Activated CD4-positive, alpha-beta memory T cell treated with anti-CD3 and anti-CD28 coated beads, Interleukin-2, amount 10 ng/mL, durations not matched to agents 7 days and 5 days (primary cell): ENCODE data around the gene CD44. TPM values are rescaled to one million over a fixed set of nuclear protein-coding genes. Genes with fewer than 3 reads are reported as not detected.

Experiments used
- CTCF ChIA-PET: fragments of 350-600 bp; sonication (Branson Sonifier 250); formaldehyde crosslinking; loops from one replicate; lab custom pipeline; 2021; ENCODE audit warnings: antibody characterized with exemption, inconsistent platforms; lab: Charles Lee
- POLR2A ChIA-PET: fragments of 350-600 bp; sonication (Branson Sonifier 250); formaldehyde crosslinking; loops from one replicate; lab custom pipeline; 2021; ENCODE audit warnings: antibody characterized with exemption; lab: Charles Lee
- DNase-seq: peaks from one replicate; pipeline ENCODE4 v3.0.0-alpha.2; 2020
- H3K27ac Mint-ChIP-seq: one replicate; pipeline ENCODE4 v1.8.0; 2021; ENCODE audit warnings: mild to moderate bottlenecking, mixed read lengths
- H3K27me3 Mint-ChIP-seq: one replicate; pipeline ENCODE4 v1.8.0; 2021; ENCODE audit warnings: mixed read lengths
- H3K36me3 Mint-ChIP-seq: one replicate; pipeline ENCODE4 v1.8.0; 2021; ENCODE audit warnings: low read depth, mixed read lengths
- H3K4me1 Mint-ChIP-seq: one replicate; pipeline ENCODE4 v1.8.0; 2021; ENCODE audit warnings: mixed read lengths
- H3K4me3 Mint-ChIP-seq: one replicate; pipeline ENCODE4 v1.8.0; 2021; ENCODE audit warnings: mild to moderate bottlenecking, mixed read lengths
- H3K9me3 Mint-ChIP-seq: one replicate; pipeline ENCODE4 v1.8.0; 2021; ENCODE audit warnings: mixed read lengths
- total RNA-seq, 2 experiments: library from RNA; stranded (reverse); gene quantifications; one replicate each; pipeline ENCODE4 v1.2.3, GENCODE V29; 2021

Gene CD44
- total RNA-seq, 2 experiments from 2014 or later, result 634 to 645 TPM

DNA sequence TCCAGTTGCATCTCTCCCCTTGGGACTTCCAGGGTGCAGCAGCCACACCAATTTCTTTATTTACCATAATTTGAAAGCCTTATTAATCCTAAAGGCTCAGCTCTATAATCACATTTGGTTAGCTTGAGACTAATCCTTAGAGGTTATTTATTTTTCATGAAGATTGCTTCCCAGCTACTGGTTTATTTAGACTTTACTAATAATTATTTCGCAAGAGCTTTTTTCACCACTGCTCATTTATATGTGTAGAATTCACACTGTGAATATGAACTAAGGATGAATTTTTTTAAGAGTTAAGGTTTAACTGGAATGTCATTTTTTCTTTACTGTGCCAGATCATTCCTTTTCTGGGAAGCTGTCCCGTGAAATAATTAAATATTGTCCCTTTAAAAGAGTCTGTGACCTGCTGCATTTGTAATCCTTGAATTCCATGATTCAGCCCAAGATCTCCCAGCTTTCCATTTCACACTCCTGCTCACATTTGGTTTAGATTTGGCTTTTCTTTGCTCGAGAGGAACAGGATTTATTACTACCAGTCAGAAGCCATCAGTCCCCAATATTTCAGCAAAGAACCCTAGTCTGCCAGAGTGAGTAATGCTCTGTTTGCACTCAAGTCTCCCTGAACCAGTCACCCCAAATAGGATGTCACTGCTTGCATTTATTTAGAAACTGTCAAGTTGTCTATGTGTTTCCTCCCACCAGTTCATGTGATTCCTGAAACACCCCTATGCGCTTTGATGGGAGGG, 4.4 kb upstream of the CD44 start:
- ChIA-PET CTCF (interaction anchor here (1.0 kb wide), 1 partner anchor 269 kb away, joined by 3 read pairs; no protein-coding TSS in a partner anchor), POLR2A (interaction anchor here (1.2 kb wide), 1 partner anchor 23 kb away, joined by 3 read pairs; no protein-coding TSS in a partner anchor)
- H3K4me3 Mint-ChIP-seq, result no peak overlapping the region
- no peak for DNase-seq
- H3K4me1 Mint-ChIP-seq, result peaks cover 25% of the 10 kb centered on the region
- peaks cover 12% of the 10 kb centered on the region for H3K27me3 Mint-ChIP-seq
- H3K9me3 Mint-ChIP-seq, result peaks cover 2% of the 10 kb centered on the region
- no peak overlapping the region for H3K27ac Mint-ChIP-seq
- peaks cover 12% of the 10 kb centered on the region for H3K36me3 Mint-ChIP-seq

DNA sequence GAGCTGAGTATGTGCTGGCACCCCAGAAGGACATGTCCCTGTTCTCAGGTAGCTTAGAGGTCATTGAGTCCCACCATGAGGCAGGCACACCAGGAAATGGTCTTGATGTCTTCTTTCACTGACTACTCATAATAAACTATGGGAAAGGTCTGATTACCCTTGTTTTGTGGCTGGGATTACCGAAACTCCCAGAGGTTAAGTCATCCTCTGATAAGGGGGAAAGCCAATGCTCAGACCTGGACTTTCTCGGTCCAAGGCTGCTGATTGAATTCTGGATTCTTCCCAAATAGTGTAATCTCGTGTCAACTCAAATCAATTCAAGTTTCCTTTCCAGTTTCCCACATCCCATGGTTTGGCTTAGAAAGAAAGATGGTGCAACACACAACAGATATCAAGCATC, 3.7 kb upstream of the CD44 start:
- CTCF ChIA-PET, result no interaction called here
- POLR2A ChIA-PET, result no interaction called here
- Mint-ChIP-seq H3K27ac (no peak overlapping the region), H3K27me3 (peaks cover 12% of the 10 kb centered on the region), H3K4me3 (no peak overlapping the region), H3K4me1 (peaks cover 25% of the 10 kb centered on the region), H3K9me3 (peaks cover 2% of the 10 kb centered on the region), H3K36me3 (peaks cover 19% of the 10 kb centered on the region)
- DNase-seq, result no peak

DNA sequence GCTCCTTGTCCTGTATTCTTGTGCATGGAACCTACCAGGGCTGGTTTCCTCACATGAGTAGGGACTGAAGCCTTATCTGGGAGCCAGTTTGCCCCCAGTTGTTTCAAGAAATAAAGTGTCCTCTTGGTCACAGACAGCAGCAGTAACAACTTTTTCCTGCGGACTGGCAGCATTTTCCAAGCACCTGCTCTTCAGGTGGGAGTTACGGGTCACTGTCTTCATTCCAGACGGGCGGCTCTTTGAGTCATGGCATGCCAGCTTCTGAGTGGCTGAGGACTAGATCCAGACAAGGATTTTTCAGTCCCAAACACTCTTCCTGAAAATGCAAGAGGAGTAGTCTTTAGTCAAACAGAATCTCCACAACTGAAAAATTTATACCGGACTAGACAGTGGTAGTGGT, 2.7 kb upstream of the CD44 start:
- DNase-seq, result no peak
- ChIA-PET CTCF (interaction anchor here (0.6 kb wide), 1 partner anchor 137 kb away, joined by 3 read pairs; no protein-coding TSS in a partner anchor), POLR2A (interaction anchor here (0.6 to 1.3 kb wide), 3 partner anchors 9 to 106 kb away, joined by 3 to 4 read pairs (median 4); no protein-coding TSS in a partner anchor)
- Mint-ChIP-seq H3K9me3 (peaks cover 2% of the 10 kb centered on the region), H3K27me3 (peaks cover 12% of the 10 kb centered on the region), H3K27ac (no peak overlapping the region), H3K4me1 (peaks cover 25% of the 10 kb centered on the region), H3K36me3 (peaks cover 29% of the 10 kb centered on the region), H3K4me3 (no peak overlapping the region)

DNA sequence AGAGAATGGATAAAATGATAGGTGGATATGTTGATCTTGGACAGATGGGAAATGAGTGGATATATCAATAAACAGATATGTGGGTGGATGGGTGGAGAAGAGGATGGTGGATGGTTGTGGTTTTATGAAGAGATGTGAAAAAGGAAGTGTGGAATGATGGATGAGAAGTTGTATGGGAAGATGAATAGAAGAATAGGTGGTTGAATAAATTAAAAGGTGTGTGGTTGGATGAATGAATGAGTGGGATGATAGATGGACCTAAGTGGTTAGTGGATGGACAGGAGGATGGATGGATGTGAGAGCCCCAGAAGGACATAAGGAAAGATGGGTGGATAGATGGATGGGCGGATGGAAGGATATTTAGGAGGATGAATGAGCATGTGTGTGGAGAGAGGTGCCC, 913 bp upstream of the CD44 start:
- H3K4me3 Mint-ChIP-seq, result peak overlapping the region; percentile 97
- H3K27me3 Mint-ChIP-seq, result peaks cover 12% of the 10 kb centered on the region
- POLR2A ChIA-PET, result interaction anchor here (0.7 to 15.4 kb wide), 17 partner anchors 8 to 222 kb away, joined by 3 to 634 read pairs (median 20); partner anchors contain the start of genes APIP and PDHX
- peaks cover 42% of the 10 kb centered on the region for H3K36me3 Mint-ChIP-seq
- CTCF ChIA-PET, result interaction anchor here (1.2 to 5.0 kb wide), 2 partner anchors 11 to 27 kb away, joined by 3 to 49 read pairs; no protein-coding TSS in a partner anchor
- no peak for DNase-seq
- H3K27ac Mint-ChIP-seq, result peak overlapping the region; percentile 90
- H3K9me3 Mint-ChIP-seq, result peaks cover 2% of the 10 kb centered on the region
- peaks cover 38% of the 10 kb centered on the region for H3K4me1 Mint-ChIP-seq

DNA sequence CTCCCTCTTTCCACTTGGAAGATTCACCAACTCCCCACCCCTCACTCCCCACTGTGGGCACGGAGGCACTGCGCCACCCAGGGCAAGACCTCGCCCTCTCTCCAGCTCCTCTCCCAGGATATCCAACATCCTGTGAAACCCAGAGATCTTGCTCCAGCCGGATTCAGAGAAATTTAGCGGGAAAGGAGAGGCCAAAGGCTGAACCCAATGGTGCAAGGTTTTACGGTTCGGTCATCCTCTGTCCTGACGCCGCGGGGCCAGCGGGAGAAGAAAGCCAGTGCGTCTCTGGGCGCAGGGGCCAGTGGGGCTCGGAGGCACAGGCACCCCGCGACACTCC, 397 bp upstream of the CD44 start:
- H3K36me3 Mint-ChIP-seq, result peaks cover 44% of the 10 kb centered on the region
- ChIA-PET POLR2A (interaction anchor here (0.7 to 15.4 kb wide), 21 partner anchors 9 to 222 kb away, joined by 3 to 634 read pairs (median 17); partner anchors contain the start of genes APIP and PDHX), CTCF (interaction anchor here (0.6 to 5.0 kb wide), 6 partner anchors 9 to 131 kb away, joined by 3 to 49 read pairs (median 4); no protein-coding TSS in a partner anchor)

DNA sequence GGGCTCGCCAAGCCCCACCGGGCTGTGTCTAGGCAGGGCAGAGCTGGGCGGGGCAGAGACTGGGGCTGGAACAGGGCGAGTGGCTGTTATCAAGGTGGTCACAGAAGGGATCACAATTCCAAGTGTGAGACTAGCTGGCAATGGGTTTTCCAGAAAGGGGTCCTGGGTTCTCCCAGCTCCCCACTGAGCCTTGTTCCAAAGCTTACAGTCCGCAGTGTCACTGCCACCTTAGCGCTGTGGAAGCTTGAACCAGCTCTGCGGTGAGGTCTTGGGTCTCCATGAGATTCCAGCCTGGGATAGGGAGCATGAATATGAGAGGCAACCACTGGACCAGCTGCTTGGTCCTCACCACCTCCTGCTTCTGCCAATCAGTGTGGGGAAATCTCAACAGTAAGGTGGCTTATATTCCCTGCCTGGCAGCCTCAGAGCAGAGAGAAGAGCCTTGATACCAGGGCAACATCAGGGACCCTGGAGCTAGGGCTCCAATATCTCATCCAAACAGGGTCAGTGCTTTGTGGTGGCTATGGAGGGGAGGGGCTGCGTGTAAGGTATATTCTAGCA, 831 bp downstream of the CD44 start:
- DNase-seq, result no peak
- Mint-ChIP-seq H3K4me1 (peaks cover 49% of the 10 kb centered on the region), H3K27ac (peak overlapping the region; percentile 90), H3K36me3 (peaks cover 54% of the 10 kb centered on the region), H3K27me3 (peaks cover 7% of the 10 kb centered on the region), H3K4me3 (peak overlapping the region; percentile 97), H3K9me3 (no peaks in the 10 kb centered on the region)
- ChIA-PET POLR2A (interaction anchor here (0.9 to 15.4 kb wide), 27 partner anchors 10 to 251 kb away, joined by 3 to 634 read pairs (median 15); partner anchors contain the start of genes APIP and PDHX), CTCF (interaction anchor here (0.9 to 5.0 kb wide), 18 partner anchors 20 to 251 kb away, joined by 3 to 49 read pairs (median 4); no protein-coding TSS in a partner anchor)

More for the DNA sequence above, 397 bp upstream of the CD44 start:
- peaks cover 11% of the 10 kb centered on the region for H3K27me3 Mint-ChIP-seq
- peak overlapping the region; percentile 97 for H3K4me3 Mint-ChIP-seq
- DNase-seq, result no peak
- peak overlapping the region; percentile 90 for H3K27ac Mint-ChIP-seq
- H3K9me3 Mint-ChIP-seq, result peaks cover 2% of the 10 kb centered on the region
- H3K4me1 Mint-ChIP-seq, result peaks cover 42% of the 10 kb centered on the region

DNA sequence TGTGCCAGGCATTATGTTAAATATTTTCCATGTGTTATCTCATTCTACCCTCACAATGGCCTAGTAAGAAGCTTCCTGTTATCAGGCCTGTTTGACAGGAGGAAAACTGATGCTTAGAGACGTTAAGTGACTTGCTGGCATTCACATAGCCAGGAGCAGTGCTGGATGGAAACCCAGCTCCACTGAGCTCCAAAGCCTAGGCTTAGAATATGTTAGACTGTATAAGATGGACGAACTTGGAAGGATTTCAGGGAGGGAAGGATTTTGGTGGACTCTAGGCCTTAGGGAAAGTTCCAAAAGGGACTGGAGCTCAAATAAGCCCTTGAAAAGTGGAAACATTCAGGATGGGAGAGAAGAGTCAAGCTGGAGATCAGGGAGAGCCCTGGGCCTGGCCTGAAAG, 2.1 kb downstream of the CD44 start:
- Mint-ChIP-seq H3K9me3 (no peaks in the 10 kb centered on the region), H3K36me3 (peaks cover 67% of the 10 kb centered on the region), H3K27me3 (peaks cover 5% of the 10 kb centered on the region), H3K4me3 (peak overlapping the region; percentile 97), H3K4me1 (peaks cover 61% of the 10 kb centered on the region), H3K27ac (peak overlapping the region; percentile 90)
- ChIA-PET POLR2A (interaction anchor here (0.6 to 15.4 kb wide), 21 partner anchors 9 to 143 kb away, joined by 3 to 634 read pairs (median 17); no protein-coding TSS in a partner anchor), CTCF (interaction anchor here (0.7 to 5.0 kb wide), 14 partner anchors 18 to 143 kb away, joined by 3 to 49 read pairs (median 3); no protein-coding TSS in a partner anchor)
- no peak for DNase-seq

DNA sequence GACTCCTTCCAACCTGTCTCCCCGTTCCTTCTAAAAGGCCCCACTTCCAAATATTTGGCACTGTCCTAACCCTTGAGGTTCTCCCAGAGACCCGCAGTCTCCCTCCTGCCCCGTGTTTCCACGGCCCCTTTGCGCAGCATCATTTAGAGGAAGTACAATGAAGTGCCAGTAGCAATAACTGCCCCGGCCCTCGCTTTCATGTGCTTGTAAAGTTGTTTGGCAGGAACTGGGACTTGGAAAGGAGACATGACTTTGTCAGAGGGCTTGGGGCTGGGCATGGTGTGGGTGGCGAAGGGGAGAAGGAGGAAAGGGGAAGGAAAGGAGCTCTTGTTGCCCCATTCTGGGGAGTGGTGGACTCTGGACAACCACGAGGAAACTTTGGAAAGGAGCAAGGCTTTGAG, 2.6 kb downstream of the CD44 start:
- H3K4me1 Mint-ChIP-seq, result peaks cover 66% of the 10 kb centered on the region
- POLR2A ChIA-PET, result interaction anchor here (0.6 to 15.4 kb wide), 16 partner anchors 8 to 144 kb away, joined by 3 to 634 read pairs (median 20); no protein-coding TSS in a partner anchor
- peaks cover 72% of the 10 kb centered on the region for H3K36me3 Mint-ChIP-seq

DNA sequence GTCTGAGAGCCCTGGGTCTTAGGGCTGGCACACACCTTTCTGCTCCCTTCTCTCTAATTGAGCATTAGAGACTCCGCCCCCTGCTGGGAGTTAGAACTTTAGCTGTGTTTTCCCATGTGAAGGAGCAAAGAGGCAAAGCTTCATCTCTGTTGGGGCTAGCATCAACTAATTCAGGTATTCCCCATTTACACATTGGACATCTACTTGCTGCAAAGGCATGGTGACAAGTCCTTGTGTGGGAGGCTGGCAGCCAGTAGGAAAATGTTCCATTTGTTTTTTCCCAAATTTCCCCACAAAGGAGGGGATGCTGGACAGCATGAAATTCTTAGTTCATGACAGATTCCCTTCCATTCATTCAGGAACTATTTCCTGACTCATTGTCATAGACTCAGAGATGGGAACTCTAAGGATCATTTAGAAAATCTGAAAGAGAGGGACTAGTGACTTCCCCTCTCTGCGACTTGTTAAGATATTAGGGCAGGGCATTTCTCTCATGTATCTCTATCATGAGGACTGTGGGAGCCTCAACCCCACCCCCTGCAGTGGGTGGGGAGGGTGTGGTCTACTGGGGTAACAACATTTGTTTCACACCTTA, 3.6 kb downstream of the CD44 start:
- ChIA-PET CTCF (interaction anchor here (5.0 kb wide), 1 partner anchor 22 kb away, joined by 49 read pairs; no protein-coding TSS in a partner anchor), POLR2A (interaction anchor here (0.9 to 15.4 kb wide), 6 partner anchors 26 to 144 kb away, joined by 3 to 634 read pairs (median 42); no protein-coding TSS in a partner anchor)
- Mint-ChIP-seq H3K4me1 (peaks cover 71% of the 10 kb centered on the region), H3K27ac (peak overlapping the region; percentile 64), H3K4me3 (peak overlapping the region; percentile 97), H3K9me3 (no peaks in the 10 kb centered on the region), H3K27me3 (peaks cover 5% of the 10 kb centered on the region), H3K36me3 (peaks cover 82% of the 10 kb centered on the region)
- DNase-seq, result peak; percentile 67

More for the DNA sequence above, 2.6 kb downstream of the CD44 start:
- peak overlapping the region; percentile 97 for H3K4me3 Mint-ChIP-seq
- peak overlapping the region; percentile 90 for H3K27ac Mint-ChIP-seq
- CTCF ChIA-PET, result interaction anchor here (0.8 to 5.0 kb wide), 8 partner anchors 18 to 144 kb away, joined by 3 to 49 read pairs (median 3); no protein-coding TSS in a partner anchor
- peak; percentile 47 for DNase-seq
- no peaks in the 10 kb centered on the region for H3K9me3 Mint-ChIP-seq
- peaks cover 5% of the 10 kb centered on the region for H3K27me3 Mint-ChIP-seq

DNA sequence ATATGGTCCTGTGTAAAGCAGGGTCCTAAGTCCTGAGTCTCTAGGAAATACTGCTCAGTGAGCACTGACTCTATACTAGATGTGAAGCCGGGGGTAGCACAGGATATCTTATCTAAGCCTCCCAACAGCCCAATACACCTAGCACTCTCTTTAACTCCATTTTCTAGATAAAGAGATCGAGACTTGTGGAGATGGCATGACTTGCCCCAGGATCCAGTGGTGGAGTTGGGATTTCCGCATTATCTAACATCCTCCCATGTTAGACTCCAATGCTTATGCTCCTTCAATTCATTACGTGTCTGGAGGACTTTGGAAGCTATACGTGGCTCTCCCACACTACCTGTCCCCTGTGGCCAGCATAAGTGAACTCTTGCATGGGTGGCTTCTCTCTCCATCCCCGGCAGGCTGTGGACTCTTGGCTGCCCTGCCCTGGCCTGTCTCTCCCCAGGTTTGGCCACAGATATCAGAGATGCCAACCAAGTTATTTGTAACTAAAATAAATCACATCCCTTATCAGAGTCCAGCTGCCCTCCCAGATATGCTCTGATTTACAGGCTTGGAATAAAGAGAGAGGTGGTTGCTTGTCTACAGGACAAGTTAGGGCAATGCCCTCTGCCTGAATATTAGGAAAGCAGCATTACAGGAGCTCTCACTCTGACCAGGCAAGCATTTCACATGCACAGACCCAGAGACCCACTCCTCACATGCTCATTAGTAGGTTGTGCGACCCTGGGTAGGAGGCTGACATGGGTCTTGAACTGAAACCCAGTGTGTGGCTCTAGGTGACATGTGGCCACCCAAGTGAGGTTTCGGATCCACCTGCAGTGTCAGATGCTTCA, 4.5 kb downstream of the CD44 start:
- Mint-ChIP-seq H3K36me3 (peaks cover 90% of the 10 kb centered on the region), H3K27me3 (no peaks in the 10 kb centered on the region), H3K4me3 (peak overlapping the region; percentile 70), H3K9me3 (peaks cover 3% of the 10 kb centered on the region), H3K27ac (peak overlapping the region; percentile 87), H3K4me1 (peaks cover 70% of the 10 kb centered on the region)
- CTCF ChIA-PET, result interaction anchor here (0.7 to 1.1 kb wide), 4 partner anchors 22 to 93 kb away, joined by 3 to 4 read pairs (median 4); no protein-coding TSS in a partner anchor
- POLR2A ChIA-PET, result interaction anchor here (0.6 to 15.4 kb wide), 10 partner anchors 25 to 228 kb away, joined by 3 to 634 read pairs (median 5); no protein-coding TSS in a partner anchor
- DNase-seq, result no peak

DNA sequence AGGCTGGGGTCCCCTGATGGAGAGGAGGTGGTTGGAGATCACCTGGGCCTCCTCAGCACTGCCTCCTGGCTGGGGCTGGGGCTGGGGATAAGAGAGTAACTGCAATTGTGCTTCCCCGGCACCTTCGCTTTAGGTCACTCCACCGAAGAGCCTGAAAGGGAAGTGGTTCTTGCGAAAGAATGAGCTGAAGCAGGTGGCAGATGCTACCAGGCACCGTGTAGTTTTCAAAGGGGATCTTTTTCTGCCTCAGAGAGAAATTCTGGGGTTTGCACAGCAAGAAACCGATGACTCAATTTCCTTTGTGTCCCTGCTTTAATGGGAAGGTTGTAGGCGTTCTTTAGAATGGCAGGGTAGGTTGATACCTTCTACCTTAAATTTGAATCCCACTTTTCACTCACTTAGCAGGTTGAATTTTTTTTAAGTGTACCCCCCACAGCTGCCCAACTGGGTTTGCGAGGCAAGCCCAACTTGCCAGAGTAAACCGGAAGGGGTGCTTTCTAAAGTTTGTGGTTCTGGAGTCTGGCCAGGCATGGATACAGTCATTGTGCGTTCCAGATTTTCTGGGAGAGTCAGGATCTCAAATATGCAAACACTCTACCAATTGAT, 5.3 kb downstream of the CD44 start:
- Mint-ChIP-seq H3K9me3 (peaks cover 7% of the 10 kb centered on the region), H3K27me3 (no peaks in the 10 kb centered on the region), H3K36me3 (peaks cover 92% of the 10 kb centered on the region), H3K27ac (peak overlapping the region; percentile 87), H3K4me1 (peaks cover 74% of the 10 kb centered on the region), H3K4me3 (peak overlapping the region; percentile 70)
- ChIA-PET POLR2A (interaction anchor here (0.6 to 15.4 kb wide), 9 partner anchors 24 to 228 kb away, joined by 3 to 634 read pairs (median 5); no protein-coding TSS in a partner anchor), CTCF (interaction anchor here (0.7 to 1.1 kb wide), 4 partner anchors 21 to 92 kb away, joined by 3 to 4 read pairs (median 4); no protein-coding TSS in a partner anchor)
- DNase-seq, result peak; percentile 73
